ENCODE measurements around the gene RHOA. TPM values are rescaled to one million over a fixed set of nuclear protein-coding genes. Genes with fewer than 3 reads are reported as not detected.
A peak's percentile ranks its signal among the peaks of the same experiment; 100 is the strongest.

RHOA gene
- 379 TPM for polyA plus RNA-seq (2012; ENCODE audit: low read depth, missing spikeins)

DNA sequence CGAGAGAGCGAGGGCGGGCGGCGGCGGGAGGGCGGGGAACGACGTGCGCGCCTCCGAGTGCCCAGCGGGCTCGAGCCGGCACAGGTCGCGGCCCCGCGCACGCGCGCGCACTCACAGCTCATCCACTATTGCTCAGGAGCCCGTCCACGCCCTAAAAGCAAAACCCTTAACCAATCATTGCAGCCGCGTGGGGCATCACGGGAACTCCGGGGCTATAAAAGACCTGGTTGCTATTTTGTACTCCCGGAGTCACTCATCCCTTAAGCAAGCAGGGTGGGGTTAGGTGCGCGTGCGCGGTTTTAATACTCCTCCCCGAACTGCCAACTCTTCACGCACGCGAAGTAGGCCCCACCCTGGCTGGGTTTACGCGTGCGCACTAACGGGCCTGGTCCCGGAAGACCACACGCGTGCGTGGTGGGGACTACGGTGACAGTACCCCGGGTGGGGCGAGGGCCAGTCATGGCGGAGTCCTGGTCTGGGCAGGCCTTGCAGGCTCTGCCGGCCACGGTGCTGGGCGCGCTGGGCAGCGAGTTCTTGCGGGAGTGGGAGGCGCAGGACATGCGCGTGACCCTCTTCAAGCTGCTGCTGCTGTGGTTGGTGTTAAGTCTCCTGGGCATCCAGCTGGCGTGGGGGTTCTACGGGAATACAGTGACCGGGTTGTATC, at the start of gene RHOA, which contains the start of gene TCTA:
TSS of gene RHOA (minus strand) at position 9 of the 664 bp plus-strand sequence. CDS start 36,387 bp downstream, outside the sequence.
TSS of gene TCTA (plus strand) at position 456 of the 664 bp plus-strand sequence. CDS start at position 460, 4 bp downstream.
- peak; percentile 100 for FAIRE-seq
- peak; percentile 93 for DNase-seq (ENCODE audit: insufficient read length, low spot score)
- TF ChIP-seq POLR2A (IDR thresholded peaks at IDR 0.05; ENCODE audit: low read depth, low read length): peak; percentile 98
- TF ChIP-seq SPI1 (IDR thresholded peaks at IDR 0.05; ENCODE audit: low read depth, low read length): no peak
- TF ChIP-seq TAF1 (IDR thresholded peaks at IDR 0.05; ENCODE audit: low read depth, low read length): peak; percentile 86
- TF ChIP-seq POU2F2 (IDR thresholded peaks at IDR 0.05; ENCODE audit: low read depth, low read length): peak; percentile 67
- no peak for TF ChIP-seq PAX5 (IDR thresholded peaks at IDR 0.05; ENCODE audit: insufficient read depth, low read length, severe bottlenecking)
- peak; percentile 98 for TF ChIP-seq POLR2AphosphoS5 (IDR thresholded peaks at IDR 0.05; ENCODE audit: low read depth, low read length)

DNA sequence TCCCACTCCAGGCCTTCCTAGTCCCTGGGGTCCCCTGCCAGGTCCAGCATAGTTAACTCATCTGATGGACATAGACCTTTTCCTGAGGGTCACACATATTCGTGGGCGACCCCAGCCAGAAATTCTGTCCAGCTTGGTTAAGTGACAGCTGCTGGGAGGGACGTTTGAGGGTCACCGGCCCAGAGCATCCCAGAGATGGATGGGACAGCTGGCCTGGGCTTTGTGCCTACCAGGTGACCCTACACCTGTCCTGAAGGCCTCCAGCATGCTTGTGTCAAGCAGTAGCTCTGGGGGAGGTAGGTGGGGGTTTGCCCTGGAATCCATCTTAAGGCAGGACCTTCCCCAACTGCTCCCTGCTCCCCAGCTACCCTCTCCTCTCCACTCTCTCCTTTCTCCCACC, 49.2 kb upstream of the RHOA start:
- TF ChIP-seq TAF1 (IDR thresholded peaks at IDR 0.05; ENCODE audit: low read depth, low read length) (no peak), POLR2A (IDR thresholded peaks at IDR 0.05; ENCODE audit: low read depth, low read length) (no peak), PAX5 (IDR thresholded peaks at IDR 0.05; ENCODE audit: insufficient read depth, low read length, severe bottlenecking) (no peak), SPI1 (IDR thresholded peaks at IDR 0.05; ENCODE audit: low read depth, low read length) (no peak), POU2F2 (IDR thresholded peaks at IDR 0.05; ENCODE audit: low read depth, low read length) (no peak), POLR2AphosphoS5 (IDR thresholded peaks at IDR 0.05; ENCODE audit: low read depth, low read length) (no peak)
- FAIRE-seq (no peak), DNase-seq (ENCODE audit: insufficient read length, low spot score) (no peak)

DNA sequence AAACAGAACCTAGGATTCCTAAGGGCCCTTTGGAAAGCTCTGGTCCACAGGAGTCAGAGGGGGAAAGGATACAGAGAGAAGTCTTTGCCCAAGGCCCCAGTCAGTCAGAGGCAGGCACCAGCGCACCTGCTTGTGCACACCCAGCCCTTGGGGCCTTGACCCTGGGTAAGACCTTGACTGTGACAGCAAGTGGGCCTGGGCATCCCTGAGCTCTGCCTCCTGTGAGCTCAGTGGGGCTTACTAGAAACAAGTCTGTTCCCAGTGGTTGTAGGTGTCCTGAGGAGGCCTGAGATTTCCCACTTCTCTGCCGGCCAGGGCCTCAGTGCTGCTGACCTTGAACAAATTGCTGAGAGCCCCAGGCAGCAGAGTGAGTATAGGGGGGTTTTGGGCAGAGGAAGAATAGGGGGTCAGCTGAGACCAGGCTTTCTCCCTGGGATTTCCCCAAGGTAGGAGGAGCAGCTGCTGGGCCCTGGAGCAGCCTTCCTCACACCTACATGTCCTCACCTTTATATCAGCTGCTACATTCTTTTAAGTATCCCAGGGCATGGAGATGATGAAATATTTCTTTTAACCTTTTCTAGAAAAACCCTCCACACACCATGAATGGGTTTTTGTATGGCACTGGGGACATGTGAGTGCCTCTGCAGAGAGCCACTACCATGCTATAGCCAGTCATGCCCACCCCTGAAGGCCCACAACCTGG, 48.6 kb upstream of the RHOA start:
- no peak for FAIRE-seq
- no peak for TF ChIP-seq SPI1 (IDR thresholded peaks at IDR 0.05; ENCODE audit: low read depth, low read length)
- no peak for TF ChIP-seq TAF1 (IDR thresholded peaks at IDR 0.05; ENCODE audit: low read depth, low read length)
- TF ChIP-seq PAX5 (IDR thresholded peaks at IDR 0.05; ENCODE audit: insufficient read depth, low read length, severe bottlenecking): no peak
- TF ChIP-seq POLR2A (IDR thresholded peaks at IDR 0.05; ENCODE audit: low read depth, low read length): no peak
- TF ChIP-seq POLR2AphosphoS5 (IDR thresholded peaks at IDR 0.05; ENCODE audit: low read depth, low read length): no peak
- no peak for TF ChIP-seq POU2F2 (IDR thresholded peaks at IDR 0.05; ENCODE audit: low read depth, low read length)
- DNase-seq (ENCODE audit: insufficient read length, low spot score): no peak

DNA sequence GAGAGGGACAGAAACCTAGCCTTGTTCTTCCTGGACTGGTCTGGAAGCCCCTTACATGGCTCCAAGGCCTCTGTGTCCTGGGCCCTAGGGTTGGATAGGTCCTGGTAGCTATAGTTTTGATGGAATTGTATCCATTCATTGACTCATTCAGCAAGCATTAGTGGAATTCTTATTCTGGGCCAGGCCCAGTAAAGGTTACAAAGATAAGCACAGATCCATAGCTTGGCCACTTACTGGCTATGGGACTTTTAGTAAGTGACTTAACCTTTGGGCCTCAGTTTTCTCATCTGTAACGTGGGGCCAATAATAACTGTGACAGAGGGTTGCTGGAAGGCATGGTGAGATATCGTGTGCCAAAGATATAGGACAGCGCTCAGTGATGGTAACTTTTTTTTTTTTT, 44.7 kb upstream of the RHOA start:
- TF ChIP-seq POU2F2 (IDR thresholded peaks at IDR 0.05; ENCODE audit: low read depth, low read length) (no peak), TAF1 (IDR thresholded peaks at IDR 0.05; ENCODE audit: low read depth, low read length) (no peak), POLR2AphosphoS5 (IDR thresholded peaks at IDR 0.05; ENCODE audit: low read depth, low read length) (no peak), PAX5 (IDR thresholded peaks at IDR 0.05; ENCODE audit: insufficient read depth, low read length, severe bottlenecking) (no peak), POLR2A (IDR thresholded peaks at IDR 0.05; ENCODE audit: low read depth, low read length) (no peak), SPI1 (IDR thresholded peaks at IDR 0.05; ENCODE audit: low read depth, low read length) (no peak)
- no peak for DNase-seq (ENCODE audit: insufficient read length, low spot score)
- FAIRE-seq: no peak

DNA sequence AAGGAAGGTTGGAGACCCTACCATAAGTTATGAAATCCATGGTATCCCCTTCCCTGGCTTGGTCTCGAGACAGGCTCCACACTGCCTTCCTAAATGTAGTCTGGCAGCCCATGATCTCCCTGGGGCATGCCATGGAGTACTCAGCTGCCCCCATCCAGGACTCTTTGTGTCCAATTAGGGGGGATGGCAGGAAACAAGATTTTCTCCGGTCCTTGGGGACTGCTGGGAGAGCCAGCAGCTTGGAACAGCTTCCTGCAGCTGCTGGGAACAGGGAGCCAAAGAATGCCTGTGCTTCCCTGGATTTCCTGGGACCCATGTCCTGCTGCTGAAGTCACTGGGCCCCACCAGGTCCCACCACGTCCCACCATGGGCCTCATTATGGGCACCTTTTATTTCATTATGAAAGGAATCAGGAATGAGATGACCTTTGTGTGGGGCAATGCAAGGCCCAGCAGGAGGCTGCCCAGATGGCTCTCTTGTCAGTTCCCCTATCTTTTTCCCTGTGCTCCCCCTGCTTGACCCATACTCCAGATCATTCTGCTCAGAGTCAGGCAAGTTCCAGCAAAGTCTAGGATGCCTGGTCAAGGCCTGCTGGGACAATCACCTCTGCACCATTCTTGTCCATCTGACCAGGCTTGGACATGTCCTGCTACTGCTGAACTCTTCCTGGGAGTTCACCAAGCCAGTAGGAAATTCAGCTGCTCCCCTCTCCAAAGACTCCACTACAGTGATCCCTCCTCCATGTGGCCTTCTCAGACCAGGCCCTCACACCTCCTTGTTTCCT, 43.3 kb upstream of the RHOA start:
- DNase-seq (ENCODE audit: insufficient read length, low spot score) (no peak), FAIRE-seq (no peak)
- TF ChIP-seq POLR2A (IDR thresholded peaks at IDR 0.05; ENCODE audit: low read depth, low read length): no peak

DNA sequence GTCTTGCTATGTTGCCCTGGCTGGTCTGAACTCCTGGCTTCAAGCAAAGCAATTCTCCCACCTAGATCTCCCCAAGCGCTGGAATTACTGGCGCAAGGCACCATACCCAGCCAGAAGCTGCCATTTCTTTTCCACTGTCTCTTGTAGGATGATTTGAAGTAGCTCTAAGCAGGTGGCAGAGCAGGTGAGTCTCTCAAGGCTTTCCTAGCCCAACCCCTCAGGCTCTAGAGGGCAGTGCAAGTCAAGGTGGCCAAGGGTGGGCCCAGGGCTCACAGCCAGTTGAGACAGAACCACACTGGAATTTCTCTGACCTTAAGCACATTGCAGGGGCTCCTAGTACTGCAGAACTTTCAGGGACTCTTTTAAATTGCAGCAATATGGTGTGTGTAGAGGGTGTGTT, 42.7 kb upstream of the RHOA start:
- DNase-seq (ENCODE audit: insufficient read length, low spot score): no peak
- no peak for FAIRE-seq

DNA sequence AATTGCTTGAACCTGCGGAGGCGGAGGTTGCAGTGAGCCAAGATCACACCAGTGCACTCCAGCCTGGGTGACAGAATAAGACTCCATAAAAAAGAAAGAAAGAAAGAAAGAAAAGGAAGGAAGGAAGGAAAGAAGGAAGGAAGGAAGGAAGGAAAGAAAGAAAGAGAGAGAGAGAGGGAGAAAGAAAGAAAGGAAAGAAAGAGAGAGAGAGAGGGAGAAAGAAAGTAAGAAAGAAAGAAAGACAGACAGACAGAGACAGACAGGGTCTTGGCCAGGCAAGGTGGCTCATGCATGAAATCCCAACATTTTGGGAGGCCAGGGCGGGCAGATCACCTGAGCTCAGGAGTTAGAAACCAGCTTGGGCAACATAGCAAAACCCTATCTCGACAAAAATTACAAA, 41.8 kb upstream of the RHOA start:
- no peak for FAIRE-seq
- TF ChIP-seq PAX5 (IDR thresholded peaks at IDR 0.05; ENCODE audit: insufficient read depth, low read length, severe bottlenecking): no peak
- no peak for TF ChIP-seq POLR2AphosphoS5 (IDR thresholded peaks at IDR 0.05; ENCODE audit: low read depth, low read length)
- no peak for TF ChIP-seq POLR2A (IDR thresholded peaks at IDR 0.05; ENCODE audit: low read depth, low read length)
- no peak for TF ChIP-seq POU2F2 (IDR thresholded peaks at IDR 0.05; ENCODE audit: low read depth, low read length)
- TF ChIP-seq SPI1 (IDR thresholded peaks at IDR 0.05; ENCODE audit: low read depth, low read length): no peak
- no peak for TF ChIP-seq TAF1 (IDR thresholded peaks at IDR 0.05; ENCODE audit: low read depth, low read length)
- no peak for DNase-seq (ENCODE audit: insufficient read length, low spot score)

More for the DNA sequence above, 42.7 kb upstream of the RHOA start:
- no peak for TF ChIP-seq TAF1 (IDR thresholded peaks at IDR 0.05; ENCODE audit: low read depth, low read length)
- no peak for TF ChIP-seq POLR2A (IDR thresholded peaks at IDR 0.05; ENCODE audit: low read depth, low read length)
- no peak for TF ChIP-seq SPI1 (IDR thresholded peaks at IDR 0.05; ENCODE audit: low read depth, low read length)
- TF ChIP-seq PAX5 (IDR thresholded peaks at IDR 0.05; ENCODE audit: insufficient read depth, low read length, severe bottlenecking): no peak
- no peak for TF ChIP-seq POLR2AphosphoS5 (IDR thresholded peaks at IDR 0.05; ENCODE audit: low read depth, low read length)
- no peak for TF ChIP-seq POU2F2 (IDR thresholded peaks at IDR 0.05; ENCODE audit: low read depth, low read length)

DNA sequence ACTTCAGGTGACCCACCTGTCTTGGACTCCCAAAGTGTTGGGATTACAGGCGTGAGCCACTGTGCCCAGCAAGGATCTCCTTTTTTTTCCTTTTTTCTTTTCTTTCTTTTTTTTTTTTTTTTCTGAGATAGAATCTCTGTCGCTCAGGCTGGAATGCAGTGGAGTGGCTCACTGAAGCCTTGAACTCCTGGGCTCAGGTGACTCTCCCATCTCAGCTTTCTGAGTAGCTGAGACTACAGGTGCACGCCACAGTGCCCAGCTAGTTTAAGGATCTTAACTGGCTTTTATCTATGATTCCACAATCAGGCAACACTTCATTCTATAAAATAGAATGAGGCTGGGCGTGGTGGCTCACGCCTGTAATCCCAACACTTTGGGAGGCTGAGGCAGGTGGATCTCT, 33.6 kb upstream of the RHOA start:
- DNase-seq (ENCODE audit: insufficient read length, low spot score) (no peak), FAIRE-seq (no peak)
- TF ChIP-seq SPI1 (IDR thresholded peaks at IDR 0.05; ENCODE audit: low read depth, low read length) (no peak), POU2F2 (IDR thresholded peaks at IDR 0.05; ENCODE audit: low read depth, low read length) (no peak), POLR2A (IDR thresholded peaks at IDR 0.05; ENCODE audit: low read depth, low read length) (no peak), PAX5 (IDR thresholded peaks at IDR 0.05; ENCODE audit: insufficient read depth, low read length, severe bottlenecking) (no peak), POLR2AphosphoS5 (IDR thresholded peaks at IDR 0.05; ENCODE audit: low read depth, low read length) (no peak), TAF1 (IDR thresholded peaks at IDR 0.05; ENCODE audit: low read depth, low read length) (no peak)

DNA sequence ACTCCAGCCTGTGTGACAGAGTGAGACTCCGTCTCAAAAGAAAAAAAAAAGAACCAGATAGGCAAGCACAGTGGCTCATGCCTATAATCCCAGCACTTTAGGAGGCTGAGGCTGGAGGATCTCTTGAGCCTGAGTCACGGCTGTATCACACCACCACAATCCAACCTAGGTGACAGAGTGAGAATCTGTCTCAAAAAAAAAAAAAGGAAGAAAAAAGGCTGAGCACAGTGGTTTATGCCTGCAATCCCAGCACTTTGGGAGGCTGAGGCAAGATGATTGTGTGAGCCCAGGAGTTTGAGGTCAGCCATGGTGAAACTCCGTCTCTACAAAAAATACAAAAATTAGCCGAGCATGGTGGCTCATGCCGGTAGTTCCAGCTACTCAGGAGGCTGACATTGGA, 23.0 kb upstream of the RHOA start:
- TF ChIP-seq PAX5 (IDR thresholded peaks at IDR 0.05; ENCODE audit: insufficient read depth, low read length, severe bottlenecking): no peak
- TF ChIP-seq POU2F2 (IDR thresholded peaks at IDR 0.05; ENCODE audit: low read depth, low read length): no peak
- TF ChIP-seq POLR2A (IDR thresholded peaks at IDR 0.05; ENCODE audit: low read depth, low read length): no peak
- no peak for TF ChIP-seq TAF1 (IDR thresholded peaks at IDR 0.05; ENCODE audit: low read depth, low read length)
- no peak for TF ChIP-seq POLR2AphosphoS5 (IDR thresholded peaks at IDR 0.05; ENCODE audit: low read depth, low read length)
- TF ChIP-seq SPI1 (IDR thresholded peaks at IDR 0.05; ENCODE audit: low read depth, low read length): no peak
- FAIRE-seq (no peak), DNase-seq (ENCODE audit: insufficient read length, low spot score) (no peak)

Measured in GM12891 (cell line).